IPS-NIHi7 (cell line): Measurements from ENCODE around the gene NEDD4L.

Experiments
- DNase-seq: peaks from one replicate; pipeline ENCODE4 v3.0.0; 2012; ENCODE audit warnings: mixed read lengths; ENCODE audit errors: extremely low spot score

The NEDD4L gene

GRCh38 chr18:58180738-58181353, 136.8 kb downstream of the NEDD4L start:
- peak; percentile 62 for DNase-seq

DNA sequence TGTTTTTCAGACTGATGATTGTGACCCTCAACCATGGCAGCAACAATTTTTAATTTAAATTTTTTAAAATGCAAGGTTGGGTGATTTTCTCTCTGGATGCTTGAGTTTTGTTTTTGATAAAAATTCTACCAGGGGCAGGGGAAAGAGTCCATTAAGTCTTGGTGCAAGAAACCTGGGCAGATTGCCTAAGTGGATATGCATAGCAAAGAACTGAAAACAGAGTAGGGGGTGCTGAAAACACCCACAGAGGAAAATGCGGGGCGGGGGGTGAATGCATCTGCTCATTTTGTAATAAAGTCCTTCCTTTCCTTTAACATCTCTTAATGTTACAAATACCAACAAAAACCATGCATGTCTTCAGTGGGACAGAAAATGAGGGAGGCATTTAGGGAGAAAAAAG, 138.0 kb downstream of the NEDD4L start:
- DNase-seq: no peak

DNA sequence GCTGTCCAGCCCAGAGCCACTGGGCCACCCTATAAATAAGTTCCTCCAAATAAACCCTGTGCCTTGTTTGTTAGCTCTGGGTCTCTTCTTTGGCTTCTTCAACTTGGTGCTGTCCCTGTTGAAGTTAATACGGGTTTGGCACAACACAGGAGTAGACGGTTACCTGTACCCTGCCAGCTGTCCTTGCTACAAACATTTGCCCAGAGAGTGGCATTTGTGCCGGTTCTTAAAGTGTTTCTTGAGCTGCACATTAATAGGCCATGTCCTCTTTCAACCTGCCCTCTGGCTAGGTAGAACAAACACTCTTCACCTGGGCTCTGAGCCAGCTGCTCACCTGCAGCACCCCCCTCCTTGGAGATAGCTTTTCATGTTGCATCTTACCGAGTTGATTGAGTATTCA, 139.2 kb downstream of the NEDD4L start:
- DNase-seq: no peak

DNA sequence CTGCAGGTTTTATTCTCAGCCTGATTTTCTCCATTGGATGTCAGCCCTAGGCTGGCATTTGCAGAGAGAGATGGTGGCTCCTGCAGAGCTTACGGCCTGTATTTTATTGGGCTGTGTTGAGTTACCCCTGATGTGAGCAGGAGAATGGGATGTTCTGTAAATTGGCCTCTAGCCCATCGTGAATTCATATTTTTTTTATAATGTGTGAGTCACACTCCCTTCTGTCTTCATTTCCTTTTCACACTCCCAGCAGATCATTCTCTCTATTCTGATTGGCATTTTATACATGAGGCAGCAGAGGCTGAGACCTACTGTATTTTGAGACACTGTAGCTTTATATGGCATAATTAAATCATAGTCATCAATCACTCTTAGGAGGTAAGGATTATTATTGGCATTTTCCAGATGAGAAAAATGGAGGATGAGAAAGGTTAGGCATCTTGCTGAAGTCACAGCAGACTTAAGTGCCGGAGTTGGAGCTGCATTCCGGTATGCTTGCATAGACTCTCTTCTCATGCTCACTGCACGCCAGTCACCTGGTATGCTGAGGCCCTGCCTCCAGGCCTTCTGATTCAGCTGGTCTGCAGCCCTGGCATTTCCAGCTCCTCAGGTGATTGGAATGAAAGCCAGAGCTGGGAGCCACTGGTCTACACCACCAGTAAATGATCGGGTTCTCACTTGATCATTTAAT, 142.4 kb downstream of the NEDD4L start:
- no peak for DNase-seq

DNA sequence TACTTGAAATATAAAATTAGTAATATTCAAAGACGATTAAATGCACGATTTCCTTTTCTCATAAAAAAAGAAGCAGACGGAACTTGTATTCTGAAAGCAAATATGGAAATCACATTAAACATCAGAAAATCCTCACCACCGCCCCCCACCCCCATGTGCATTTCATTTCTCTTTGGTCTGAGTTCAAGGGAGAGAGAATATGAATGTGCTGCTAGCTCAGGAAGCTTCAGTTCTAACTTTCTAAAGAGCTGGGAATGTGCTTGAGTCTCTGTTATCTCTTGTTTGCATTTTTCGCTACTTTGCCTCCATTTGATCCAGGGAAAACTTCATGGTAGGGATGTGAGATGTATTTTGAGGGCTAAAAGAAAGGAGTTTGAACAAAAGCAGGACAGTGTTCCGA, 143.6 kb downstream of the NEDD4L start:
- no peak for DNase-seq

- DNase-seq: no peak
These were observed 145.0 kb downstream of the NEDD4L start for GRCh38 chr18:58188996-58189395.

DNA sequence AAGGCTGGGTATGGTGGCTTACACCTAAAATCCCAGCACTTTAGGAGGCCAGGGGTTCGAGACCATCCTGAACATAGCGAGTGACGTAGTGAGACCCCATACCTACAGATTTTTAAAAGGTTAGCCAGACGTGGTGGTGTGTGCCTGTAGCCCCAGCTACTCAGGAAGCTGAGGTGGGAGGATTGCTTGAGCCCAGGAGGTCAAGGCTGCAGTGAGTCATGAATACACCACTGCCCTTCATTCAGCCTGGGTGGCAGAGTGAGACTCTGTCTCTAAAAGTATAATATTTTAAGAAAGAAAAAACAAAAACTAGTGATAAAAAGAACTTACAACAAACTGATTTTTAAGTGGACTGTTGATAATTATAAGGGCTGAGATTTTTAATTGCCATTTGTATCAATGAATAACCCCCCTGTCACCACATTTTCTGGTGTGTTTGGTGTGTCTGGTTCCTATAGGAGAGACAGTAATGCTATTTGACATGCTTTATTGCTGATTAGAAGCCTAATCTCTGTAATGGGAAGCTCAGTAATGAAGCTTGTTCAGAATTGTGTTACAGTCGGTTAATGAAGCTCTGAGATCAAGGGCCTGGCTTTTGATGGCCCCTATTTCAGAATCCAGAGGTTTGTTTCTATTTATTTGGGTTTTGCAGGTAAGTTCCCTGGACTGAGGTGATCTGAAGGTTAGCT, 147.0 kb downstream of the NEDD4L start:
- DNase-seq: no peak

DNA sequence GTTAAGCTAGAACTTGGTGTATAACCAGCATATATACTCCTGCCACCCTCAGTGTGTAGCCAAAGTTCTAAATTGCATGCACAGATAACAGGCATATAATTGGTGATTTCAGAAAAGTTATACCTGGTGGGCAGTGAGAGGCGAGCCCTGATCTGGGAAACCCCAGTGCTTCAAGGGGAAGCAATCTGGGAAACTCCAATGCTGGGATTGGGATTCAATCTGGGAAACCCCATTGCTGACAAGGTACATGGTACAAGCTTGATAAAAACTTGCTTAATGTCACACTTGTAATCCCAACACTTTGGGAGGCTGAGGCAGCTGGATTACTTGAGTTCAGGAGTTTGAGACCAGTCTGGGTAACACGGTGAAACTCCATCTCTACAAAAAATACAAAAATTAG, 147.6 kb downstream of the NEDD4L start:
- DNase-seq: no peak

DNA sequence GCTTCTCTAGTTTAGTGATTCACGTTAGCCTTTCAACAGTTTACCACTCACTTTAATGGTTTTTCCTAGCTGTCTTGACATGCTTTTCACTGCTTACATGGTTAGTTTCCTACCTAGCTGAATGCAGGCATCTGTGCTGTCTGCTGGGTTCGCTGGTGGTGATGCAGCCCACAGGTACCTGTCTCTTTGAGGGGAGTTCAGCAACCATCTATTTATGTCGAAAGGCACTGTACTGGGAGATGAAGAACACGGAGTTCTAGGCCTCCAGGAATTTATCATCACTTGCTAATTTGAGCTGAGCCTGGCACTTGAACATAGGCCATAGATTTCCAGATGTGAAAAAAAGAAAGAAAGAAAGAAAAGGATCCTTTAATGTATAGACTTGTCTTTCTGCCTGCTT, 148.5 kb downstream of the NEDD4L start:
- no peak for DNase-seq

GRCh38 chr18:58194028-58194427, 150.0 kb downstream of the NEDD4L start:
- DNase-seq: peak; percentile 85

DNA sequence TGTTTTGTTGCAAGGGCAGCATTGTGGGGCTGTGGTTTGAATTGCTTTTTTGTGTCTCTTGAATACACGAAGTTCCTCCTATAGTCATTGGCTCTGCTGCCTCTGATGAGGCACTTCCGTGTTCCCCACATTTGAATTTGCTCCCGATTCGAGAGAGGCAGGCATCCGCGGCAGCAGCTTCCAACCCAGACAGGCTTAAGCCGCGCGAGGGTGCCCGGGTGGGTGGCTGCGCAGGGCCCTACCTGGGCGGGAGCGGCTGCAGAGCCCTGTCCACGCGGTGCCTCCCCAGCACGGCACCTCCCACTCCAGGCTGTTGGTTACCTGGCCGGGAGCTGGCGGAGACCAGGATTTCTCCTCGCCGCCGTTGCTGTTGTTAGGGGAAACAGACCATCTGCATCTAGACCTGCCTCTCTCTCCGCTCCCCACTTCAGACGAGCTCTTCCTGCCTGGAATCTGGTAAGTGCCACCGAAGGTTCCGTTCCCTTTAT, 151.3 kb downstream of the NEDD4L start:
- peak; percentile 44 for DNase-seq

DNA sequence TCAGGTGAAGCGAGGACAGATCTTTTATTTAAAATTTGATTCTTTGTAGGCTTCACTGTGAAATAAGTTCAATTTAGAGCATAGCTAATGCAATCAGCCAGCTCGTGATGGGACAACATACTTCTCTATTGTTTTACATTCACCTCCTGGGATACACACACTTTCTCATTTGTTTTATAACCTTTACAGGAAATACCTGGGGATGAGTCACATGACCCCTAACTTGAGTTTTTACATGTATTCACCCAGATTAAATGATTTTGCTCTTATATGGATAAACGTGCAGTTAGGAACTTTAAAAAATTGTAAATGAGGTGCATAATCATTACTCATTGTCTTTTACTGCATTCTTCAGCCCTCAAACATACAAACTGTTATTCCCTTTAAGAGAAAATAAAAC, 152.1 kb downstream of the NEDD4L start:
- no peak for DNase-seq

DNA sequence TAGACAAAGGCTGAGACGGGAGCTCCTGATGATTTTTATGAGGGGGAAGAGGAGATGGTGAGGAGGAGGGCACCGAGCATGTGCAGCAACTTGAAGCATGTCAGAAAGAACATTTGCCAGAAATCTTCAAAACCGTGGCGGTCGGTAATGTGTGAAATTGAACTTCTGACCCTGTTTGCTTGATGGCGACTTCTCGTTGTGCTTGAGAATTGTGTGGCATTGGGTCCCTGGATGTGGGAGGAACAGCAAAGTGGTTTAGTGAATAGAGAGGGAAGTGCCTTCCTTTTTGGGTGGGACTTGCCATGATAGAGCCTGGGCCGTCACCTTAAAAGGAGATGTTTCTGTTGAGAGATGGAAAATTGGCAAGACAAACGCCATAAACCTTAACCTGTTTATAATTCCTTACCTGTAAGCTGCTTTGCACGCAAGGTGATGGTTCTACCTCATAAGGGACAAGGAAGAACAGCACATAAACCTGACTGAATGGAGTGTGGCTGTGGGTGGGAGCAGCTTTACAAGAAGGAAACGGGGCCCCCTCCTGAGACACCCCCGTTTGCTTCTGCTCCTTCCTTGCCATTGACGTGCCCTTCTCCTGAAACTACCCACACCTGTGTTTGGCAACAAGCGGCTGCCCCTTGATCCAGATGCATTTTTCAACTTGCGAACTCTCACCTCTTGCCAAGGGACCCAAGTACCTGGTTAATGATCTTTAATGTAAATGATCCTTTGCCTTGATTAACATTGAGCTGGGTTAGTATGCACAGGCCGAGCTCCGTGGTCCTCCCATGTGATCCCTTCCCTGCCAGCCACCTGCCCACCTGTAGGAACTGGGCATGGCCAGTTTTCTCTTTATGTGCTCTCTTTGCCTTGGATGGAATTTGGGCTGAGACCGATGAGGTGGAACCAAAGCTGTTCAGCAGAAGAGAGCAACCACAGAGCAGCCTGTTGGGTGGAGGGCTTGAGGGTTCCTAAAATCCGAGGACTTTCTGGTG, 153.2 kb downstream of the NEDD4L start:
- DNase-seq: no peak

DNA sequence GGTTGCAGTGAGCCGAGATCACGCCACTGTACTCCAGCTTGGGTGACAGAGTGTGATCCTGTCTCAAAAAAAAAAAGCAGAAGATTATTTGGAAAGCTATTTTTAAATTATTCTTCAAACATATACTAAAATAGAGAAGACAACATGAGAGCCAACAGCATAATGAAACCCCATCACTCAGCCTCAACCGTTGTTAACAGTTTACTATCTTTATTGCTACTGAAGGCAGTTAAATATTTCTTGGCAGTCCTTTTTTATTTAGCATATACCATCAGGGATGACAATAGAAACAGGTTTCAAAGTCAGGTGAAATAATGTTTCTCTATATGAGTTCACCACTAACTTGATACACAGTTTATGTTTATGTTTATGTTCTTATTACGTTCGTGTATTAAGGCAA, 157.2 kb downstream of the NEDD4L start:
- DNase-seq: no peak

DNA sequence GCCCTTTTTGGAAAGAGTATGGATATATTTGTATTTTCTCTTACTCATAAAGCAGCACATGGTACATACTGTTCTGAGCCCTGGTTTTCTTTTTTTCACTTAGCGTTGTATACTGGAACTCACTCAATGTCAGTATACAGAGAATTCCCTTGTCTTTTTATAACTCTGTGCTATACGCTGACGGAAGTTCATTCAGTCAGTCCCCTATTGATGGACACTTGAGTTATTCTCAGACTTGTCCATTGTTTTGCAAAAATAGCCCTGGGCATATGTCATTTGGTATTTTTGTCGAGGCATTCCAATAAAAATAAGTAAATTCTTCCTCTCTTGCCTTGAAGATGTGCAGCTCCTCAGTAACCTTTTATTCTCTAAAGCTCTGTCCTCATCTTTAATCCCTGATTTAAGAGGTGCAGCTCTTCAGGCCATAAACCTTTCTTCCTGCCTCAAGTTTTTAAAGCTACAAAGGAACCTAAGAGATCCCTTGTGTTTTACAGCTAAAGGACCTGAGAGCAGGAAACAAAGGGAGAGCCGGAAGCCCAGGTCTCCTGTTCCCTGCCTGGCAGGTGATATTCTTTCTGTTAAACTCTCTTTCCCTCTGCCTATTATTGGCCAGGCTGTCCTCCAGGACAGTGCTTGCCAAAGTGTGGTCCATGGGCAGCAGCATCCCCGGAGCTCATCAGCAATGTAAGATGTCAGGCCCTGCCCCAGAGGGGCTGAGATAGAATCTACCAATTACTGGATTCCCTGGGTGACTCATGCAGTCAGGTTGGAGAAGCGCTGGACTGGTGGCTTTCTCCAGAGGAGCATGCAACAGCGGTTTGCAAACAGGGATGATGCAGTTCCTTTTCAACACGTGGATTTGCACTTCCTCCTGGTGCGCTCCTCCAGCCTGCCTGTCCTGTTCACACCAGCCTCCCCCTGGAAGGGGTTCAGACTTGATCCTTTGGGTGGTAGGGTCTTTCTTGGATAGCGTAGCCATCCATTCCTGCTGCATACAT, 158.0 kb downstream of the NEDD4L start:
- DNase-seq: no peak

DNA sequence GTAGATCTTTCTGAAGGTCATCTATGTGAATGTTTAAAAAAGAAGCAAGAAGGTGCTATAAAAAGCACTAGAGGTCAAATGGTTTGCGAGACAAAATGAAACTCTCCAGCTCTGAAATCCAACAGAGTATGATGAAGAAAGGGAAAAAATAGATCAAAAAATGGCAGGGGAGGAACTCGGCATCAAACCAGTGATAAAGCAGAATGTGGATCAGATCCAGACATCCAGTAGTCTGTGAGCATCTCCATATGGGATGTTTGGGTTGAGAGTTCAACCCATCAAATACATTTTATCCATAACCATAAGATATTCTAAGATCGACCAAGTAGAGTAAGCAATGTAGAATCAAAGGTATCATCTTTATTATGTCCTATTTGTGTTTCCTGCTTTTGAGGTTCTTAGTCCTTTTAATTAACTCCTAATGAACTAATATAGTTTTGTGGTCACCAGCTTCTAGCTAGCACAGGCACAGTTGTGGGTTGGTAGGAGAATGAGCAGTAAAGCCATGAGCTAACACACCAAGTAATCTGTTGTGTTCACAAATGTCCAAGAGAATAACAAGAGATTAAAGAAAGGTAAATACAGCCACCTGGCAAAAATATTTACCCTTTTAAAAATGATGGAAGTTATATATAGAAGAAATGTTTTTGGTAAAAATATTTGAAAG, 160.9 kb downstream of the NEDD4L start:
- DNase-seq: no peak

GRCh38 chr18:58205443-58206160, 161.6 kb downstream of the NEDD4L start:
- no peak for DNase-seq

- no peak for DNase-seq
These were observed 163.6 kb downstream of the NEDD4L start for GRCh38 chr18:58207520-58208152.
